Measurements from ENCODE around the gene ARL15.
"Not testable (repeated sequence)": the region's sequence is repeated elsewhere in the genome, so short reads cannot be mapped to it uniquely, and the experiment has no call there.

Gene ARL15

DNA sequence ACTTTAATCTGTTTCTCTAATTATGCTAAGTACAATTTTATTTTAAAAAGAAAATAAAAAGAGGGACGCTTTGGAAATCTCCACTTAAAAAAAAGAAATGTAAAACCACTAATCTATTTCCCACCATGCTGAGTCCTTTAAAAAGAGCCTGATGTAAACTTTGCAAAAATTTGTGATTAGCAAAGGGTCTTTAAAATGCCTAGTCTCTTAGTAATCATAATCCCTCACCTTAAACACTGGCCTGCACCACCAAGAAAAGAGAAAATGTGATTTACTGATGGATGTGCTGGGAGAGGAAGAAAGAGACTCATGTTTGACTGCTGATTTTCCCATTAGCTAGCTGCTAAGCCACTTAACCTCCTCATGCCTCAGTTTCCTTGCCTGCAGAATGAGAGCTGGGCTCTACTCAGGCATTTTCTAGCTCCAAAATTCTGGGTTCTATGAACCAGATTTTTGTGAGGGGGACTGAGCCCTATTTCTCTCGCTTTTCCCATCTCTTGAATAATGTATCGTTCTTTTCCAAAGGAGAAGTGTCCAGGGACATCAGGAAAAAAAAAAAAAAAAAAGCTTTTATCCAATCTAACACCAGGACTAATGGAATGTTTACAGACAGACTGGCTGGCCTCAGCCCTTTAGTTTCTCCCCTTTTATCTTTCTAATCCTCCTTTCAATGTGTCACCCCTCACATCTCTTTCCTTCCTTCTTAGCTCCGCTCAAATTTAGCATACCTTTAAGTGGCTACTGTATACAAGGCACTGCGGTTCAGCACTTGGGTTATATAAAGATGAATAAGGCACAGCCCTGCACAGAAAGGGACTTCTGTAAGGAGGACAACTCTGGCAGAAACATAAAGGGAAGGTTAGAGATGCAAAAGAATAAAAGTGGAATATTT lies 312.4 kb downstream of the ARL15 start:
- no peak for DNase-seq (ENCODE audit: extremely low read depth in 1 of 2, low read depth in 1 of 2)

DNA sequence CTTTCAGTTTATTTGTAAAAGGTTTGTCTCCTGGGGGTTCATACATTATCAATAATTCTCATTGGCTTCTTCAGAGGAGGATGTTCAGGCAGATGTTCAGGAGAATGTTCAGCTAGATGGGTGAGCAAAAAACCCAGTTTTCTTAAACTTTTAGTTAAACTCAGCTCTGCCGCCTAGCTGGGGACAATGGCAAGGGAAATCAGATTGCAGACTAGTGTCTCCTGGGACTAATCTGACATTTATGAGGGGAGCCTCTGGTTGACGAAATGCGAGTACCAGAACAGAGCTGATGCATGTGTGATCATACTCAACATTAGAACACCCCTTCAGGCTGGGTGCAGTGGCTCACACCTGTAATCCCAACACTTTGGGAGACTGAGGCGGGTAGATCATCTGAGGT lies 314.4 kb downstream of the ARL15 start:
- no peak for DNase-seq (ENCODE audit: extremely low read depth in 1 of 2, low read depth in 1 of 2)

DNA sequence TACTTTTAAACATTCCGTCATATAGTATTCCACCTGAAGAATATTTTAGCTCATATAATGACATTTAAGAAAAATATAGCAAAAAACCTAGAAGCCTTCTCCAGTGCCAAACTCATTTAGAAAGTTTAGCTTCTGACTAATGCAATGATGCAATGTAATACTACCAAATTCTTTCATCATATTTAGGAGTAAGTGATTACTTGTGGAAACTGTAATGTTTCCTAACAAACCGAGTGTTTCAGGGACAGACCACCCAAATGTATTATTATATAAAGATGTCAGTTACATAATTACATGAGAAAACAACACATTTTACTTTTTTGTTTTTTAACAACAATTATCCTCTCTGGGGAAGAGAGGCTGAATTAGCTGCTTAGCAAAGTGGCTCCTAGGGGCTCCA lies 316.2 kb downstream of the ARL15 start:
- no peak for DNase-seq (ENCODE audit: extremely low read depth in 1 of 2, low read depth in 1 of 2)

DNA sequence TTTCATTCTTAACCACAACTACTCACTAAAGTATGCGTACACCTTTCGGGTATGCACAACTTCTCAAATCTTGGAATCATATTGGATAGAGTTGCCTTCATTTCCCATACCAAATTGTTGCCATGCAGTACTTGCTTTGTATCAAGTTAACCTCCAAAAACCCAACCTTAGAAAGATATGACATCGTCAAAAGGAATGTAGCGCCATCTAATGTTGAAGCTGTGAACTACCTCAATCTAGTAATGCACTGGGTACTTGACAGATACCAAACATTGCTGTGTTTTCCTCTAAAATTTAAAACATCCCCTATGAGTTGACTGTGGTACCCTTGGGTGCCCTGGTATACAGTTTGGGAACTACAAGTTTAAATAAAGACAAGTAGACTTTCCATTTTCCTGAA lies 318.4 kb downstream of the ARL15 start:
- DNase-seq (ENCODE audit: extremely low read depth in 1 of 2, low read depth in 1 of 2) = no peak

DNA sequence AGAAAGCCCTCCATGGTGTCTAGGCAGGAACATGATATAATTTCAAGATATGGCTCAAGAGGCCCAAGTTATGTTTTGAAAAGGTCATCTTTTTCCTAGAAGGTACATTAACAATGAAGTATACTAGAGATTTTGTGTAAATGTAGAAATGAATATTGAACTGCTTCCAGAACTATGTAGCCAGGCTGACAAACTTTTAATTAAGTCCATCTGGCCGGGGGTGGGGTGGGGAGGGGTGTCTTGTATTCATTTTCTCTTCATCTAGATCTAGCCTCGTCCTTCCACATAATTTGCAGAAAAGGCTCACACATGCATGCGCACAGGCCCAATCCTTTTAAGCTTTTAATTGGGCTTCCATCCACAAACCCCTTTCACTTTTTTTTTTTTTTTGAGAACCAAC lies 323.3 kb downstream of the ARL15 start:
- no peak for DNase-seq (ENCODE audit: extremely low read depth in 1 of 2, low read depth in 1 of 2)

DNA sequence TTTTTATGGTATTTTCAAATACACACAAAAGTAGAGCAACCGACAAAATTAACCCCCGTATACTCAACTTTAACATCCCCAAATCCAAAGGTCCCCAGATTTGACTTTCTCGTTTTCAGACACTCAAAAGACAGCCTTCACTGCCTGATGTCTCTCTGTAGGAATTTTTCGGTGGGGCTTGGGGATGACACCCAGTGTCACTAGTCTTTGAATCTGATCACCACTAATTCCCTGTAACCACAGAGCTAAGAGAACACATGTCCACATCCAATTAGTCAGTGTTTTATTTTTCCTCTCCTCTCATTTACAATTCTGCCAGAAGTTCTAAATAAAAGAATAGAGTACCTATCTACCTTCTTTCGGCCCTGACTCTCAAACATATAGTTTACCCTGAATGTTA lies 324.6 kb downstream of the ARL15 start:
- no peak for DNase-seq (ENCODE audit: extremely low read depth in 1 of 2, low read depth in 1 of 2)

DNA sequence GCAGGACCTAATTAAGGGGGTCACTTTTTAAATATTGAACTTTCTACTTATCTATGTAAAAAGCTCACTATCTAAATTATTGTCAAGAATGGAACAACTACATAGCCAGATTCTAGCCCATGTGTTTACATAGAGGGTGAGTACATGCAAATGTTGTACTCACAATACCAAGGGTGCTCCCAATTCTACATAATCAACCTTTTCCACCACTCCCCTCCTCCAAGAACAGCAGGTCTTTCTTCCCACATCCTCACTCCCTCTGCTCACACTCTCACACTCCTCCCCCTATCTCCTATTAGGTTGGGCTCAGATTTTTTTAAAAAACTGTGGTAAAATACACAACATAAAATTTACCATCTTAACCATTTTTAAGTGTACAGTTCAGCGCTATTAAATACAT lies 325.4 kb downstream of the ARL15 start:
- no peak for DNase-seq (ENCODE audit: extremely low read depth in 1 of 2, low read depth in 1 of 2)

DNA sequence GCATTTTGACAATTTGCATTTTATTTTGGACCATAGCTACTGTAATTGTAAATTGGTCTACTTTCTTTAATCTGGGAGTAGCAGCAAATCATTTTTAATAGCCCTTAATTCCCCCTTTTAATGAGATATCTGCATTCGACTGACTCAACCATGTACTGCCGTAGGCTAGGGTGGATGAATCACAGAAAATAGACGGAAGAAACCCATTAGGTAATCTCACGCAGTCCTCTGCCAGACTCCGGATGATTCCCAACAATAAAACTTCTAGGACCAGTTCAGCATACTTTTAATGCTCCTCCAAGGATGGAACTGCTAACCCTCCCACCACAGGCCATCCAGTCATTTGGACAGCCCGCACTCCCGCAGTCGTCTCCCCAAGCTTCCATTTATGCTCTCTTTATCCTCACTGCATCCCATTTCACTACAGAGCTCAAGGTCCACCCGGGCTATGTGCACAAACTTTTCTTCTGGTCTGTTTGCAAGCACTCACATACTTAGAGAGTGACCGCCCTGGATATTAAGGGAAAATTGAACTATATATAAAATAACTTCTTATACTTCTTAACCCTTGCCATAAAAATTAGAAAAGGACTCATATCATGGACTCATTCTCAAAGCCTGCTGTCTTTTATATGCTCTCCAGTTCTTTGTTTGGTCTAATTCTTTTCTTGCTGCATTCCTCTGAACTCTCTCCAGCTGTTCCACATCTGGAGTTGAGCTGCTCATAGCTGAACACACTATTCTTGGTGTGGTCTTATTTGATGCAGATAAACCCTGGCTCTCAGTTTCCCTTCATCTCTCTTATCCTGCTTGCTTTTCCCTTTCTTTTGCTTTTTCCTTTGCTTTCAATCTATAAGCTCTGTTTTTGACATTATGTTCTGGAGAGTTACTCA lies 326.6 kb downstream of the ARL15 start:
- no peak for DNase-seq (ENCODE audit: extremely low read depth in 1 of 2, low read depth in 1 of 2)

DNA sequence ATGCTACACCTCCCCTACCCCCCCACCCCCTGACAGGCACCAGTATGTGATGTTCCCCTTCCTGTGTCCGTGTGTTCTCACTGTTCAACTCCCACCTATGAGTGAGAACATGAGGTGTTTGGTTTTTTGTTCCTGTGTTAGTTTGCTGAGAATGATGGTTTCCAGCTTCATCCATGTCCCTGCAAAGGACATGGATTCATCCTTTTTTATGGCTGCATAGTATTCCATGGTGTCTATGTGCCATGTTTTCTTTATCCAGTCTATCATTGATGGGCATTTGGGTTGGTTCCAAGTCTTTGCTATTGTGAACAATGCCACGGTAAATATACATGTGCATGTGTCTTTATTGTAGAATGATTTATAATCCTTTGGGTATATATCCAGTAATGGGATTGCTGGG lies 328.1 kb downstream of the ARL15 start:
- DNase-seq (ENCODE audit: extremely low read depth in 1 of 2, low read depth in 1 of 2) = not testable (repeated sequence)

DNA sequence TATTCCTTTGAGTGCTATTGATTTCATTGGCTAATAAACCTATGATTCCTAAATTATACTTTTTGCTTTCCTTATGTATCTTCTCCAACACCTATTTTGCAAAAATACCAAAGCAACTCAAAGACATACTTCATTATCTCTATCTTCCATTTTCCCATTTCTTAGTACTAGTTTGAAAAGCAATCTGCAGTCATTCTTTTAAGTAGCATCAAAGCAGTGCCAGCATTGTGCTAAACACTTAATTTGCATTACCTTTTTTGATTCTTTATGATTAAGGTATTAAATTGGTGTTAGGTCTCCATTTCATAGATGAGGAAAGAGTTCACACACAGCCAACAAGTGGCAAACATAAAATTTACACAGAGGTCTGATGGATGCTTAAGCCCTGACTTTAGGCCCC lies 330.3 kb downstream of the ARL15 start:
- DNase-seq (ENCODE audit: extremely low read depth in 1 of 2, low read depth in 1 of 2) = no peak

DNA sequence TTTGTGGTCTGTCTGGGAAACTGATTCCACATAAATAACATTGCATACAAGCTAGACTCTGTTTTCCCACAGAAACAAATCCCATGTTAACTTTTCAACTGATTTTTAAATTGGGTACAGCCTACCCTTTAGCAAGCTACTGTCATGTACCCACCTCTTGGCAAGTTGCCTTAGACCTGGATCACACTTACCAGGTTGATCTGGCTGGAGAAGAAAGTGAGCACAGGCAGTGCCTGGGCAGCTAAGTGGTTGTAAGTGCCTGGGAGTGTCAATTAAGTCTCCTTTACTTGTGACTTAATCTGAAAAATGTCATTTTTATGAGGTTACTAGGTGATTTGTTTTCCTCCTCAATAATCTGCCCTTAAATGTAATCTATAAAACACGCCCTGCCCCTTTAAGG lies 336.4 kb downstream of the ARL15 start:
- no peak for DNase-seq (ENCODE audit: extremely low read depth in 1 of 2, low read depth in 1 of 2)

DNA sequence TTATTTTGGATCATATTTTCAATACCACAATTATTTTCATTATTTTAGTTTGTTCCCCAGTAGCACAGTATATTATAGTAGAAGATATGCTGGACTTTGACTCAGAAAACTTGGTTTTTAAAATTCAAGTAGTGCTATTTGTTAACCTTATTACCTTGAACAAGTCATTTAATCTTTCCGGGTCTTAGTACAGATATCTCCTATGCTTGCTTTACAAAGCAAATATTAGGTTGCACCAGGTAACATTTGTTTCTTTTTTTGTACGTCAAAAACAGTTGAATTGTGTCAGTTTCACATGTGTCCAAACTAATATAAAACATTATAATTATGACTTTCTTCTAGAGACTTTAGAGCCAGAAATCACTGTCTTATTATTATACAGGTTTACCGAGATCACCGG lies 338.1 kb downstream of the ARL15 start:
- no peak for DNase-seq (ENCODE audit: extremely low read depth in 1 of 2, low read depth in 1 of 2)

DNA sequence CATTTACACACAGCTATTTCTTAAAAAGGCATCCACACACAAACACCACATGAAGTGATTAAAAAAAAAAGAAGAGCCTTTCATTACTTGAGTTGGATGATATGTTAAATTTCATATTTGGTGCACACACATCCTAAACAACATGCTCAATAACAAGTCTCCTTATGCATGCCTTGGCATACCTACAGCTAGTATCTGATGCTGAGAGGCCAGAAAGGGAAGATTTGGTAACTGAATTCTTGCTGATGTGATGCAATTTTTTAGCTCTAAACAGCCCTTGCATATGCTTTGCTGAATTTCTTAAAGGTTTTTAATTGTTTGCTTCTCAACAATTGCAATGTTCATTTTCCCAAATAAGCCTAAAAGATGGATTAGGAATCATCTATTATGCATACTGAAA lies 338.8 kb downstream of the ARL15 start:
- DNase-seq (ENCODE audit: extremely low read depth in 1 of 2, low read depth in 1 of 2) = no peak

DNA sequence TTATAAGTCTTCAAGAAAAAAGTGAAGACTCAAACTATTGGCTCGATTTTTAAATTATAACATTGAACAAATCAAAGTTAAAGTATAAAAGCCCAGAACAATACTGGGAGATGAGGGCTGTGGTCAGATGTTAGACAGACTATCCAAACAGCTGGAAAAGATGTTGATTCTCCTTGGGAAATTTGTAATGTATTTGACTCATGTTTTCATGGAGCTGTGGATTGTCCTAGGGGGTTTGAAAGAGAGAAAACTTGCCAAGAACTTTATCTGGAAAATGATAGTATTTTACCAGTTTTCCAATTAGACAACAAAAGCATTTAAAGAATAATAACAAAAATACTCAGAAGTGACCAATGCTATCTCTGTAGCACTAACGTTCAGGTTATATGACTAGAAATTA lies 339.2 kb downstream of the ARL15 start:
- DNase-seq (ENCODE audit: extremely low read depth in 1 of 2, low read depth in 1 of 2) = no peak

DNA sequence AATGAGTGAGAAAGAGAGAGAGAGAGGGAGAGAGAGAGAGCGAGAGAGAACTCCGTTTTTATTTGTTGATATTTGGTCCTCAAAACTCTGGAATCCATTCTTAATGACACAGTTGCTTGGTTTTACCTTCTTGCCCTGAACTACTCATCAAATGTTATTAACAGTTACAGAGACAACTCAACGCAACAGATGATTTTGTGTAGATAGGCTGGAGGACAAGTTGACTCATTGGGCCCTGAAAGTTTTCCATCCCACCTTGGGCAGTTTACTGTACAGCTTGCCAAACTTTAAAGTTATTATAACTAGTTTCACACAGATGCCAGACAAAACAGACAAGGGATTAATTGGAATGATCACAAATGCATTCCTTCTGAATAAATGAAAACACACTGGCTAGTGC lies 339.9 kb downstream of the ARL15 start:
- no peak for DNase-seq (ENCODE audit: extremely low read depth in 1 of 2, low read depth in 1 of 2)

DNA sequence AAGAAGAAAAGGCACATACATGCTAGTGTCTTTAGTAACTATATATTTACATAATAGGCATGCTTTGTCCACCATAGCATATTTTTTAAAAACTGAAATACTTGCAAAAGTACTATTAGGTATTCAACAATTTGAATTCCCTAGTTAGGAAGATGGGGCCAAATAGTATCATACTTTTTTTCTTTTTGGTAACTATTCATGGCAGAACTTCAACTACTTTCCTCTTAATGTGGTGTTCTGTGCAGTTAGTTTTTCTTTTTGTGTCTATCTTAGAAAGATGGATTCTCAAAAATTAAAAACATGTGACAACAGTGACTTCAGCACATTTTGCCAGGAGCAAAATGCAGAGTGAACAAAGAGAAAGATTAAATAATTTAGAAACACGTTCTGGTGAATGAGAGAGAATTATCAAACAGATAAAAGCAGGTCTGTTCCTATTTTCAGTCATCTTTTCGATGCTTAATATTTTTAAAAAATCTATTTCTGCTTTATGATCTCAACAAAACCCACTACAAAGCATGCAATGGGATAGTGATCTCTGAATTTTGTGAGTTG lies 341.1 kb downstream of the ARL15 start:
- no peak for DNase-seq (ENCODE audit: extremely low read depth in 1 of 2, low read depth in 1 of 2)

DNA sequence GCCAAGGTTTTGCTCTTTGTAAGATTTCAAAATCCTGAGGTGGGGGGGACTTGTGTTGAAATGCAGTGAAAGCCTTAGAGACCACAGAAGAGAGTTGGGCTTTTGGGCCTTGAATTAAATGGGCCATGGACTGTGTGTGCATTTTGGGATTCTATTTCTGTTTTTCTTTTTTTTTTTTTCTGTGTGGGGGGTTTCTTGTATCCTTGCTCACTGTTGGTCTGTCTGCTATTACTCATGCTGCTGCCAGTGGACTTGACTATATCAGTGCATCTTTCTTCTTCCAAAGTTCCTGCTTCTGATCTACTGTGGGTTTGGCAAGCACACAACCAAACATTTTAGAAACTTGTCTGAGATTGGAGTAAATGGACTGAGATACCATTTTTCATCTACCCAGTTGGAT lies 344.9 kb downstream of the ARL15 start:
- no peak for DNase-seq (ENCODE audit: extremely low read depth in 1 of 2, low read depth in 1 of 2)

DNA sequence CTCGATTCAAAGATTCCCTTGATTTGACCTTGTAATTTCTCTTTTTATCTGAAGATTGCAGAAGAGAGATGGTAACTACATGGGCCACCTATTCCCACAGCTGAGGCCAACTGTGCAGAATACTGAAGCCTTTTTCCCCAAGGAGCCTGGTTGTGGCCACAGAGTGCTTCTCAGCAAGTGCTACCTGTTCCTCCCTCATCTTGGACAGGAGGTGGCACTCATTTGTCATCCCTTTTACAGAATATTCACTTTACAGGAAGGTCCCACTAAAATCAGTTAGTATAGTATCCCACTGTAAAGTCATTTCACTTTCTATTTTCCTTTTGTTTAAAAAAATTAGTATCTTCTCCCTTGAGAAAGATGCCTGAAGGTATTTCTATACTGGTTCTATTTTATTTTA lies 346.4 kb downstream of the ARL15 start:
- DNase-seq (ENCODE audit: extremely low read depth in 1 of 2, low read depth in 1 of 2) = no peak

DNA sequence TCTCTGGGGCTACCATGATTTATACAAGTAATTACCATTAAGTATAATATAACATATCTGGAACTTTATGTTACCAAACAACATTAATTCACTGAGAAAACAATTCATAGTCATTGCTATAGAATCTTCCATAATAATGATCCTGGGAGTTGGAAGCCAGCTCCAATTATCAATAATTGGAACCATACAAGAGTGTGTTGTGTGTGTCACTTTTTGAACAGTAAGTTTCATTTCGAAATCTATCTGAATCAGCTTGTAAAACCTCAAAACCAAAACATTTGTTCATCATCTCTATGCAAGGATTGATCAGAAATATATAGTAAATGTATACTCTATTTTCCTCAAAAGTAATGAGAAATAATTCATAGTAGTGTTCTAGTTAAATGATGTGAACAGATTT lies 348.1 kb downstream of the ARL15 start:
- no peak for DNase-seq (ENCODE audit: extremely low read depth in 1 of 2, low read depth in 1 of 2)

DNA sequence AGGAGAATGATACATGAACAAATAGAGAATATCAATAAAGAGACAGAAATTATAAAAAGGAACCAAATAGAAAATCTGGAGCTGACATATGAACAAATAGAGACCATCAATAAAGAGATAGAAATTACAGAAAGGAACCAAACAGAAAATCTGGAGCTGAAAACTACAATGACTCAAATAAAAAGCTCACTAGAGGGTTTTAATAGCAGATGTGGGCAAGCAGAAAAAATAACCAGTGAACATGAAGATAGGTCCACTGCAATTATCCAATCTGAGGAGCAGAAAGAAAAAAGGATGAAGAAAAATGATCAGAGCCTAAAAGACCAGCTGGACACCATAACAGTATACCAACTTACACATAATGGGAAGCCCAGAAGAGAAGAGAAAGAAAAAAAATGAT lies 353.7 kb downstream of the ARL15 start:
- DNase-seq (ENCODE audit: extremely low read depth in 1 of 2, low read depth in 1 of 2) = no peak

DNA sequence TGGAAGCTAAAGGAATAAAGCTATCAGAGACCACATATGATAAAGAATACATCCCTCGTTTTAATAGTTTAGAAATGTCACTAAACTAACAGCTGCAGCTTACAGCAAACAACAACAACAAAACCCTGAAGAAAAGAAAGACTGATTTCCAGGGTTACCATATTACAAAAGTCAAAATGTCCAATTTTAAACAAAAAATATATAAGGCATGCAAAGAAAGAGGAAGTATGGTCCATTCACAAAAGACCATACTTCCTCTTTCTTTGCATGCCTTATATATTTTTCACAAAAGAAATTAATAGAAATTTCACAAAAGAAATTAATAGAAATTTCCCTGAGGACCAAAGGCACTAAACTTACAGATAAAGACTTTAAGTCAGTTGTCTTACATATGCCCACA lies 354.2 kb downstream of the ARL15 start:
- DNase-seq (ENCODE audit: extremely low read depth in 1 of 2, low read depth in 1 of 2) = no peak

DNA sequence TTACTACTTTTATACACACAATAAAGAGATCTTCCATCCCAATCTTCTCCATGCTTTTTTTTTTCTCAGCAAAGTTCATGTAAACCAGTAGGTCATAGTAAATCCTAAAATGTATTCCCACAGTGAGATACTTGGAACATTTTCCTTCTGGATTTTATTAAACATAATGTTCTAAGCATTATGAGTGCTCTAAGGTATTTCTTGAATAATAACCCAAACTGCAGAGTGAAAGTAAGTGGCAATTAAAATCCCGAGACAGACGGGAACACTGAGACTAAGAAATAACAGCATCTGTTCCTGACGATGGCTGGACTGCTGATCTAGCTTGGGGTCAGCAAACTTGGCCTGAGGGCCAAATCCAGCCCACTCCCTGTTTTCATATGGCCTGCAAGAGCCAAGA lies 359.8 kb downstream of the ARL15 start:
- no peak for DNase-seq (ENCODE audit: extremely low read depth in 1 of 2, low read depth in 1 of 2)
